PFSK-1 (cell line): ENCODE results near the gene MAD1L1.

Experiments used
- FOXP2 ChIP-seq: optimal IDR thresholded peaks from 2 replicates; pipeline ENCODE3; 2011; ENCODE audit warnings: borderline replicate concordance, control low read depth, inconsistent platforms; ENCODE audit not compliant: insufficient read depth; ENCODE audit errors: extremely low read length, extremely low read depth
- POLR2AphosphoS5 ChIP-seq: IDR thresholded peaks from 2 replicates; pipeline ENCODE4 v1.6.1; 2012; ENCODE audit warnings: low read depth, mild to moderate bottlenecking, control low read depth, low read length, moderate library complexity
- REST ChIP-seq, 2 experiments: IDR thresholded peaks; 2 replicates each; pipeline versions ENCODE4 v1.6.1 to v1.8.0; 2011 to 2012; ENCODE audit warnings: low read depth in 2 of 2, low read length in 2 of 2, control low read depth in 1 of 2, inconsistent platforms in 1 of 2, mild to moderate bottlenecking in 1 of 2, moderate library complexity in 1 of 2; ENCODE audit not compliant: insufficient read depth in 1 of 2
- SIN3A ChIP-seq: IDR thresholded peaks from 2 replicates; pipeline ENCODE4 v1.6.1; 2012; ENCODE audit warnings: mild to moderate bottlenecking, low read length, moderate library complexity, borderline replicate concordance; ENCODE audit not compliant: insufficient read depth
- TAF1 ChIP-seq: IDR thresholded peaks from 2 replicates; pipeline ENCODE4 v1.6.1; 2012; ENCODE audit warnings: low read length, control low read depth, borderline replicate concordance; ENCODE audit not compliant: insufficient read depth

The MAD1L1 gene

GRCh38 chr7:2213551-2214215 is 19.1 kb downstream of the MAD1L1 start:
- TF ChIP-seq REST (IDR thresholded peaks at IDR 0.05; ENCODE audit: insufficient read depth in 1 of 2, low read depth in 2 of 2, low read length in 2 of 2): no peak
- no peak for TF ChIP-seq SIN3A
- no peak for TF ChIP-seq TAF1
- no peak for TF ChIP-seq FOXP2
- TF ChIP-seq POLR2AphosphoS5: no peak

- TF ChIP-seq REST (IDR thresholded peaks at IDR 0.05; ENCODE audit: insufficient read depth in 1 of 2, low read depth in 2 of 2, low read length in 2 of 2) (no peak), FOXP2 (no peak), SIN3A (no peak)
These were observed 19.8 kb downstream of the MAD1L1 start for GRCh38 chr7:2212906-2213305.

GRCh38 chr7:2211926-2212325 is 20.8 kb downstream of the MAD1L1 start:
- TF ChIP-seq SIN3A: no peak
- TF ChIP-seq FOXP2: no peak
- TF ChIP-seq POLR2AphosphoS5: no peak
- no peak for TF ChIP-seq TAF1
- no peak for TF ChIP-seq REST (IDR thresholded peaks at IDR 0.05; ENCODE audit: insufficient read depth in 1 of 2, low read depth in 2 of 2, low read length in 2 of 2)

- TF ChIP-seq SIN3A (no peak), TAF1 (no peak), REST (IDR thresholded peaks at IDR 0.05; ENCODE audit: insufficient read depth in 1 of 2, low read depth in 2 of 2, low read length in 2 of 2) (no peak), FOXP2 (no peak), POLR2AphosphoS5 (no peak)
These were observed 21.4 kb downstream of the MAD1L1 start for GRCh38 chr7:2211259-2211880.
